K562 (cell line): Measurements from ENCODE around the gene RPTOR. TPM values are rescaled to one million over a fixed set of nuclear protein-coding genes. Genes with fewer than 3 reads are reported as not detected.

ENCODE experiments used
- ATAC-seq: fragments of 200-7000 bp; cut with Tn5 transposase; 3 replicates; pipeline ENCODE4 v1.9.1; 2020; ENCODE audit warnings: moderate library complexity
- BruUV-seq: library from RNA; stranded (reverse); fragments of 400-500 nt; replicated peaks from 2 replicates; lab custom pipeline; 2021; lab: Mats Ljungman, UMichigan
- CTCF ChIA-PET: fragments of 300-600 bp; formaldehyde crosslinking; extraction: SDS; loops from one replicate; lab custom pipeline; 2021; ENCODE audit warnings: low intra/inter-chr PET ratio; lab: Yijun Ruan, JAX
- POLR2A ChIA-PET: fragments of 300-600, 350-650 bp; sonication (Branson Sonifier 250); formaldehyde crosslinking; extraction: SDS; loops from one replicate; lab custom pipeline; 2021; ENCODE audit warnings: antibody characterized with exemption, inconsistent platforms; lab: Yijun Ruan, JAX
- DNase-seq, 4 experiments: peaks; one replicate each; pipeline versions ENCODE4 v3.0.0 to v3.0.0-alpha.2; 2011 to 2018; ENCODE audit warnings: low spot score in 3 of 4, mixed read lengths in 3 of 4; ENCODE audit errors: extremely low read depth in 1 of 4
- FAIRE-seq: peaks from 2 replicates; lab custom pipeline; 2011; peaks lifted over from hg19 to GRCh38; lab: Jason Lieb, UNC
- H2AFZ ChIP-seq: 2 replicates; pipeline ENCODE4 v1.6.0; 2011; ENCODE audit warnings: low read depth, low read length, control low read depth, inconsistent platforms
- H3K27ac ChIP-seq: fragments of 200-600 bp; 3 replicates; pipeline ENCODE4 v1.8.0; 2011; ENCODE audit warnings: low read depth, mild to moderate bottlenecking, control low read depth, inconsistent platforms, low read length, moderate library complexity, mixed read lengths; ENCODE audit errors: extremely low read depth
- H3K27me3 ChIP-seq, 2 experiments: fragments of 300-600 bp in 1 of 2; 2 replicates in 1 of 2; 3 replicates in 1 of 2; pipeline versions ENCODE4 v1.6.0 to v1.8.0; 2011; ENCODE audit warnings: inconsistent platforms in 2 of 2, low read length in 2 of 2, mild to moderate bottlenecking in 1 of 2, mixed read lengths in 1 of 2, moderate library complexity in 1 of 2; ENCODE audit not compliant: control insufficient read depth in 2 of 2, insufficient read depth in 2 of 2
- H3K36me3 ChIP-seq: fragments of 300-600 bp; 3 replicates; pipeline ENCODE4 v1.8.0; 2011; ENCODE audit warnings: mild to moderate bottlenecking, low read length, inconsistent platforms; ENCODE audit not compliant: control insufficient read depth, insufficient read depth
- H3K4me1 ChIP-seq, 2 experiments: fragments of 200-600 bp in 1 of 2; replicated peaks in 1 of 2; 2 replicates in 1 of 2; 3 replicates in 1 of 2; pipeline versions ENCODE4 v1.5.1 to v1.8.0; 2011; ENCODE audit warnings: inconsistent platforms in 2 of 2, low read length in 2 of 2, mild to moderate bottlenecking in 1 of 2, mixed read lengths in 1 of 2, moderate library complexity in 1 of 2; ENCODE audit not compliant: control insufficient read depth in 2 of 2, insufficient read depth in 2 of 2
- H3K4me2 ChIP-seq: 2 replicates; pipeline ENCODE4 v1.6.1; 2011; ENCODE audit warnings: low read length, control low read depth, inconsistent platforms, mixed read lengths; ENCODE audit not compliant: insufficient read depth
- H3K4me3 ChIP-seq: fragments of 200-600 bp; sonication (generic), shearing (Covaris generic); 2 replicates; pipeline ENCODE4 v1.5.1; 2016; ENCODE audit warnings: control low read depth, inconsistent platforms
- H3K79me2 ChIP-seq: fragments of 200-600 bp; 3 replicates; pipeline ENCODE4 v1.8.0; 2011; ENCODE audit warnings: low read length, inconsistent platforms; ENCODE audit not compliant: control insufficient read depth, insufficient read depth
- H3K9ac ChIP-seq, 2 experiments: 2 replicates each; pipeline versions ENCODE4 v1.6.0 to v1.6.1; 2011; ENCODE audit warnings: low read depth in 2 of 2, low read length in 2 of 2, control low read depth in 1 of 2, inconsistent platforms in 1 of 2, mild to moderate bottlenecking in 1 of 2, mixed read lengths in 1 of 2; ENCODE audit not compliant: insufficient read depth in 1 of 2
- H3K9me1 ChIP-seq: one replicate; pipeline ENCODE4 v1.6.0; 2011; ENCODE audit warnings: inconsistent platforms, mild to moderate bottlenecking, low read length, moderate library complexity; ENCODE audit not compliant: control insufficient read depth, insufficient read depth
- H3K9me3 ChIP-seq: replicated peaks from 2 replicates; pipeline ENCODE4 v1.5.1; 2011; ENCODE audit warnings: low read depth, low read length, inconsistent platforms; ENCODE audit not compliant: control insufficient read depth, insufficient read depth
- H4K20me1 ChIP-seq: replicated peaks from 2 replicates; pipeline ENCODE4 v1.6.1; 2011; ENCODE audit warnings: low read length, inconsistent platforms, mixed read lengths; ENCODE audit not compliant: control insufficient read depth, insufficient read depth
- C11orf30 ChIP-seq: fragments of 450-650 bp; IDR thresholded peaks from 2 replicates; pipeline ENCODE4 v1.6.1; 2016; ENCODE audit warnings: low read depth, mild to moderate bottlenecking
- CSDE1 ChIP-seq, 2 experiments: fragments of 450-650 bp; IDR thresholded peaks; 2 replicates each; pipeline ENCODE4 v1.6.1; 2016; ENCODE audit warnings: mild to moderate bottlenecking in 1 of 2
- ELK1 ChIP-seq: sonication (generic); formaldehyde crosslinking; IDR thresholded peaks from 2 replicates; pipeline ENCODE4 v1.8.1; 2022; ENCODE audit warnings: missing genetic modification reagents
- FOXA1 ChIP-seq: fragments of 450-650 bp; IDR thresholded peaks from 2 replicates; pipeline ENCODE4 v1.6.1; 2016; ENCODE audit warnings: mild to moderate bottlenecking, borderline replicate concordance
- NCOA6 ChIP-seq: fragments of 450-650 bp; IDR thresholded peaks from 2 replicates; pipeline ENCODE4 v1.6.1; 2017; ENCODE audit warnings: mild to moderate bottlenecking
- NFE2L1 ChIP-seq: fragments of 450-650 bp; IDR thresholded peaks from 2 replicates; pipeline ENCODE4 v1.6.1; 2016; ENCODE audit warnings: missing genetic modification characterization, low read depth, mild to moderate bottlenecking, missing compliant biosample characterization, moderate library complexity, borderline replicate concordance
- RCOR1 ChIP-seq, 2 experiments: IDR thresholded peaks; 2 replicates each; pipeline ENCODE4 v1.6.1; 2012; ENCODE audit warnings: low read depth in 2 of 2, low read length in 2 of 2, borderline replicate concordance in 1 of 2, improper control_type of control experiment in 1 of 2
- SNRNP70 ChIP-seq: fragments of 200-400 bp; formaldehyde crosslinking; optimal IDR thresholded peaks from 2 replicates; pipeline ENCODE3; 2017; ENCODE audit warnings: low read depth, low read length
- WHSC1 ChIP-seq: IDR thresholded peaks from one replicate; pipeline ENCODE4 v1.6.1; 2012; ENCODE audit warnings: low read length, control low read depth, inconsistent platforms
- ZNF740 ChIP-seq, 3 experiments: fragments of 200-800 bp in 1 of 3; sonication (Bioruptor generic) in 1 of 3; sonication (generic) in 1 of 3; formaldehyde crosslinking in 1 of 3; IDR thresholded peaks; 2 replicates each; pipeline versions ENCODE4 v1.6.1 to v1.8.0; 2016 to 2022; ENCODE audit warnings: mild to moderate bottlenecking in 2 of 3, missing compliant biosample characterization in 2 of 3, missing genetic modification characterization in 2 of 3, missing genetic modification reagents in 1 of 3
- WGBS: fragments of 100-300 bp; shearing (Covaris generic); methylation state at CpG from one replicate; pipeline ENCODE4 v1.1.6; 2016; ENCODE audit warnings: low coverage, mixed read lengths; ENCODE audit not compliant: insufficient coverage; ENCODE audit errors: missing lambda C conversion rate; 5-methylcytosine and 5-hydroxymethylcytosine counted together
- in situ Hi-C: fragments of 300-500 bp; cut with MboI; formaldehyde crosslinking; loops from 4 replicates; pipeline ENCODE4 v1.15.0; 2018; ENCODE audit warnings: inconsistent platforms, mixed read lengths
- intact Hi-C: fragments of 100-400 bp; cut with micrococcal nuclease; formaldehyde crosslinking; loops from 2 replicates; pipeline ENCODE4 v1.14.2; 2022
- polyA plus RNA-seq, 8 experiments: library from polyadenylated mRNA; depleted of rRNA in 4 of 8; stranded (reverse) in 5 of 8; unstranded in 3 of 8; fragments of >200 nt; fragmentation: Nextera tagmentation in 2 of 8; fragmentation: Illumina TruSeq in 1 of 8; extraction: Ambion mirVana in 2 of 8; extraction: Trizol in 1 of 8; gene quantifications; 2 replicates each; pipeline versions ENCODE4 v1.2.1 to v1.2.3, GENCODE V29; 2011 to 2014; ENCODE audit warnings: inconsistent platforms in 1 of 8, missing spikeins in 1 of 8
- total RNA-seq, 7 experiments: library from RNA; depleted of rRNA in 6 of 7; stranded (reverse); fragments of >200 nt in 6 of 7; fragmentation: Illumina TruSeq in 2 of 7; extraction: Trizol in 2 of 7; gene quantifications; 2 replicates each; pipeline versions ENCODE4 v1.2.1 to v1.2.3, GENCODE V29; 2011 to 2021; ENCODE audit warnings: low replicate concordance in 1 of 7
- TF ChIP-seq, protein P1 (sequence below): conservative IDR thresholded peaks from 2 replicates; pipeline ENCODE4 v1.6.1; 2011; ENCODE audit warnings: low read depth, mild to moderate bottlenecking, low read length; ENCODE audit not compliant: control insufficient read depth
- TF ChIP-seq, protein P2 (sequence below): fragments of 250-450 bp; sonication (Bioruptor Pico); IDR thresholded peaks from 2 replicates; pipeline ENCODE4 v1.8.0; 2022; ENCODE audit warnings: moderate library complexity, mild to moderate bottlenecking, inconsistent platforms
- TF ChIP-seq, protein P3 (sequence below): sonication (generic); formaldehyde crosslinking; IDR thresholded peaks from 2 replicates; pipeline ENCODE4 v1.8.1; 2023; ENCODE audit warnings: mild to moderate bottlenecking, missing genetic modification reagents

RPTOR gene
- total and polyA plus RNA-seq, 9 of the 15 experiments (the other 6 are each of a cell fraction or from before 2014, with no cell fraction given) = 0.24 to 54.1 (median 10.2) TPM

GRCh38 chr17:80969674-80970043, 425.0 kb downstream of the RPTOR start:
- Histone ChIP-seq H3K9me1 (no peaks in the 10 kb centered on the region), H3K9ac (peak overlapping the region in 1 of 2 experiments; percentile 47; a peak in 2 of 4 replicates), H3K4me1 (peaks cover 0 to 51% of the 10 kb centered on the region in 2 experiments; a peak in 4 of 5 replicates), H3K79me2 (no peaks in the 10 kb centered on the region), H3K4me2 (no peak overlapping the region), H3K4me3 (no peak overlapping the region), H3K27ac (no peak overlapping the region), H3K9me3 (no peaks in the 10 kb centered on the region), H2AFZ (no peak overlapping the region), H4K20me1 (no peaks in the 10 kb centered on the region), H3K36me3 (peaks cover 7% of the 10 kb centered on the region; the same call in 1 of the 3 replicates), H3K27me3 (peaks cover 15 to 20% of the 10 kb centered on the region in 2 experiments)
- DNase-seq (no peak), FAIRE-seq (no peak), ATAC-seq (no peak)
- no TSS peak for BruUV-seq
- ChIA-PET POLR2A (no interaction called here), CTCF (interaction anchor here (0.6 to 3.0 kb wide), 2 partner anchors 79 to 543 kb away, joined by 5 to 20 read pairs; no protein-coding TSS in a partner anchor)
- intact Hi-C loops (no loop called here), in situ Hi-C loops (no loop called here)
- WGBS = 31% methylated on average over 9 of the region's 10 CpGs
- TF ChIP-seq SNRNP70 = no peak
- no peak for TF ChIP-seq C11orf30
- no peak for TF ChIP-seq NCOA6
- TF ChIP-seq ZNF740 (CRISPR knock-in tag; IDR thresholded peaks at IDR 0.05) = no peak
- TF ChIP-seq ZNF740 (tag; IDR thresholded peaks at IDR 0.05) = no peak
- TF ChIP-seq RCOR1 (IDR thresholded peaks at IDR 0.05; ENCODE audit: borderline replicate concordance in 1 of 2, low read depth in 2 of 2, low read length in 2 of 2) = no peak
- TF ChIP-seq, protein P1, sequence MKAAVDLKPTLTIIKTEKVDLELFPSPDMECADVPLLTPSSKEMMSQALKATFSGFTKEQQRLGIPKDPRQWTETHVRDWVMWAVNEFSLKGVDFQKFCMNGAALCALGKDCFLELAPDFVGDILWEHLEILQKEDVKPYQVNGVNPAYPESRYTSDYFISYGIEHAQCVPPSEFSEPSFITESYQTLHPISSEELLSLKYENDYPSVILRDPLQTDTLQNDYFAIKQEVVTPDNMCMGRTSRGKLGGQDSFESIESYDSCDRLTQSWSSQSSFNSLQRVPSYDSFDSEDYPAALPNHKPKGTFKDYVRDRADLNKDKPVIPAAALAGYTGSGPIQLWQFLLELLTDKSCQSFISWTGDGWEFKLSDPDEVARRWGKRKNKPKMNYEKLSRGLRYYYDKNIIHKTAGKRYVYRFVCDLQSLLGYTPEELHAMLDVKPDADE = no peak
- no peak for TF ChIP-seq ELK1
- TF ChIP-seq CSDE1 (IDR thresholded peaks at IDR 0.05) = no peak
- TF ChIP-seq, protein P2, sequence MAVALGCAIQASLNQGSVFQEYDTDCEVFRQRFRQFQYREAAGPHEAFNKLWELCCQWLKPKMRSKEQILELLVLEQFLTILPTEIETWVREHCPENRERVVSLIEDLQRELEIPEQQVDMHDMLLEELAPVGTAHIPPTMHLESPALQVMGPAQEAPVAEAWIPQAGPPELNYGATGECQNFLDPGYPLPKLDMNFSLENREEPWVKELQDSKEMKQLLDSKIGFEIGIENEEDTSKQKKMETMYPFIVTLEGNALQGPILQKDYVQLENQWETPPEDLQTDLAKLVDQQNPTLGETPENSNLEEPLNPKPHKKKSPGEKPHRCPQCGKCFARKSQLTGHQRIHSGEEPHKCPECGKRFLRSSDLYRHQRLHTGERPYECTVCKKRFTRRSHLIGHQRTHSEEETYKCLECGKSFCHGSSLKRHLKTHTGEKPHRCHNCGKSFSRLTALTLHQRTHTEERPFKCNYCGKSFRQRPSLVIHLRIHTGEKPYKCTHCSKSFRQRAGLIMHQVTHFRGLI (CRISPR knock-in tag) = no peak
- no peak for TF ChIP-seq WHSC1
- no peak for TF ChIP-seq FOXA1
- TF ChIP-seq NFE2L1 (tag) = no peak
- TF ChIP-seq, protein P3, sequence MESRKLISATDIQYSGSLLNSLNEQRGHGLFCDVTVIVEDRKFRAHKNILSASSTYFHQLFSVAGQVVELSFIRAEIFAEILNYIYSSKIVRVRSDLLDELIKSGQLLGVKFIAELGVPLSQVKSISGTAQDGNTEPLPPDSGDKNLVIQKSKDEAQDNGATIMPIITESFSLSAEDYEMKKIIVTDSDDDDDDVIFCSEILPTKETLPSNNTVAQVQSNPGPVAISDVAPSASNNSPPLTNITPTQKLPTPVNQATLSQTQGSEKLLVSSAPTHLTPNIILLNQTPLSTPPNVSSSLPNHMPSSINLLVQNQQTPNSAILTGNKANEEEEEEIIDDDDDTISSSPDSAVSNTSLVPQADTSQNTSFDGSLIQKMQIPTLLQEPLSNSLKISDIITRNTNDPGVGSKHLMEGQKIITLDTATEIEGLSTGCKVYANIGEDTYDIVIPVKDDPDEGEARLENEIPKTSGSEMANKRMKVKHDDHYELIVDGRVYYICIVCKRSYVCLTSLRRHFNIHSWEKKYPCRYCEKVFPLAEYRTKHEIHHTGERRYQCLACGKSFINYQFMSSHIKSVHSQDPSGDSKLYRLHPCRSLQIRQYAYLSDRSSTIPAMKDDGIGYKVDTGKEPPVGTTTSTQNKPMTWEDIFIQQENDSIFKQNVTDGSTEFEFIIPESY = no peak
